Measurements from ENCODE around the gene ADARB2.

Gene ADARB2

GRCh38 chr10:1138529-1138928 is 598.8 kb downstream of the ADARB2 start:
- no peak overlapping the region for H3K4me3 ChIP-seq (ENCODE audit: low read depth, low read length)
- TF ChIP-seq CTCF (IDR thresholded peaks at IDR 0.05; ENCODE audit: insufficient read depth, low read length, missing control alignments): no peak
- CTCF ChIA-PET: no interaction called here
- POLR2A ChIA-PET: no interaction called here
- DNase-seq (ENCODE audit: low read depth, low spot score): no peak

GRCh38 chr10:1137499-1138163 is 599.7 kb downstream of the ADARB2 start:
- ChIA-PET CTCF (no interaction called here), POLR2A (no interaction called here)

GRCh38 chr10:1136268-1136667 is 601.1 kb downstream of the ADARB2 start:
- POLR2A ChIA-PET: no interaction called here
- no peak for TF ChIP-seq CTCF (IDR thresholded peaks at IDR 0.05; ENCODE audit: insufficient read depth, low read length, missing control alignments)
- no peak overlapping the region for H3K4me3 ChIP-seq (ENCODE audit: low read depth, low read length)
- DNase-seq (ENCODE audit: low read depth, low spot score): no peak
- CTCF ChIA-PET: interaction anchor here (0.8 to 1.3 kb wide), 2 partner anchors 9 to 23 kb away, joined by 3 to 4 read pairs; no protein-coding TSS in a partner anchor

More at GRCh38 chr10:1137499-1138163, 599.7 kb downstream of the ADARB2 start:
- DNase-seq (ENCODE audit: low read depth, low spot score): no peak
- H3K4me3 ChIP-seq (ENCODE audit: low read depth, low read length): no peak overlapping the region
- TF ChIP-seq CTCF (IDR thresholded peaks at IDR 0.05; ENCODE audit: insufficient read depth, low read length, missing control alignments): no peak

- TF ChIP-seq CTCF (IDR thresholded peaks at IDR 0.05; ENCODE audit: insufficient read depth, low read length, missing control alignments): no peak
- DNase-seq (ENCODE audit: low read depth, low spot score): no peak
- ChIA-PET POLR2A (no interaction called here), CTCF (no interaction called here)
- no peak overlapping the region for H3K4me3 ChIP-seq (ENCODE audit: low read depth, low read length)
Observed at GRCh38 chr10:1134156-1134555, 603.2 kb downstream of the ADARB2 start.

DNA sequence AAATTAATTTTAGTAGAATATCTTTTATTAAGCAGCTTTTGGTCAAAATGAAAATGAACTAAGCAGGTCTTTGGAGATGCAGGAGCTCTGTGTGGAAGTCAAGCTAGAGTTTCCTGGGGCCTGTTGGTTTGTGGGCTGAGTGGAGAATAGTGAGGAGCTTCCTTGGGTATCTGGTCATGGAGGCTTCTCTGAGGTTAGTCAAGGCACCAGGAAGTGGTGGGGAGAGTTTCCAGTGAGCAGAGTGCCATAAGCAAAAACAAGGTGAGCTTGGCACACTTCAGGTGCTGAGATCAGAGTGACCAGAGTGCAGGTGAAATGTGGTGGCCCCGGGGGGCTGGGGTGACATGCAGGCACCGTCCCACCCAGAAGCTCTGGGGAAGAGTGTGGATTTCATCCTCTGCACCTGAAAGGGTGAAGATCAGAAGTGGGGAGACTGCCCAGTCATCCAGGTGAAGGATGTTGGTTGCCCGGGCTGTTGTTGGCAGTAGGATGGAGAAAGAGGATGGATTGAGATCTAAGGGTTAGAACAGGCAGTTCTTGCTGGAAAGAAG is 603.8 kb downstream of the ADARB2 start:
- ChIA-PET CTCF (no interaction called here), POLR2A (no interaction called here)
- DNase-seq (ENCODE audit: low read depth, low spot score): no peak
- H3K4me3 ChIP-seq (ENCODE audit: low read depth, low read length): no peak overlapping the region
- no peak for TF ChIP-seq CTCF (IDR thresholded peaks at IDR 0.05; ENCODE audit: insufficient read depth, low read length, missing control alignments)

DNA sequence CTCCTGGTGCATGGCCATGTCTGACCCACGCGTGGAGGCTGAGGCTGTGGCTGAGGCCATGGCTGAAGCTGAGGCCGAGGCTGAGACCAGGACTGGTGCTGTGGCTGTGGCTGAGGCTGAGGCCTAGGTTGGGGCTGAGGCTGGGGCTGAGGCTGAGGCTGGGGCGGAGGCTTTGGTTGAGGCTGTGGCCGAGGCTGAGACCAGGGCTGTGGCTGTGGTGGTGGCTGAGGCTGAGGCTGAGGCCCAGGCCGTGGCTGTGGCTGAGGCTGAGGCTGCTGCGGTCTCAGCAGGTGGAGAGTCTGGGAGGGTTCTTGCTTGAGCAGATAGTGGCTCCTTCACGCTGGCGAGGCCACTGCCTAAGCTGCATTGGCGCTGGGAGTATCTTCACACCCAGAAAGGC is 604.7 kb downstream of the ADARB2 start:
- H3K4me3 ChIP-seq (ENCODE audit: low read depth, low read length): no peak overlapping the region
- TF ChIP-seq CTCF (IDR thresholded peaks at IDR 0.05; ENCODE audit: insufficient read depth, low read length, missing control alignments): no peak
- CTCF ChIA-PET: no interaction called here
- POLR2A ChIA-PET: no interaction called here
- DNase-seq (ENCODE audit: low read depth, low spot score): no peak

Measured in AG04449 (cell line).